ENCODE results near the gene PDE4B. TPM values are rescaled to one million over a fixed set of nuclear protein-coding genes. Genes with fewer than 3 reads are reported as not detected.
A peak's percentile ranks its signal among the peaks of the same experiment; 100 is the strongest.

PDE4B gene
- total RNA-seq, 1 donor from 2014 or later: 37.5 TPM

DNA sequence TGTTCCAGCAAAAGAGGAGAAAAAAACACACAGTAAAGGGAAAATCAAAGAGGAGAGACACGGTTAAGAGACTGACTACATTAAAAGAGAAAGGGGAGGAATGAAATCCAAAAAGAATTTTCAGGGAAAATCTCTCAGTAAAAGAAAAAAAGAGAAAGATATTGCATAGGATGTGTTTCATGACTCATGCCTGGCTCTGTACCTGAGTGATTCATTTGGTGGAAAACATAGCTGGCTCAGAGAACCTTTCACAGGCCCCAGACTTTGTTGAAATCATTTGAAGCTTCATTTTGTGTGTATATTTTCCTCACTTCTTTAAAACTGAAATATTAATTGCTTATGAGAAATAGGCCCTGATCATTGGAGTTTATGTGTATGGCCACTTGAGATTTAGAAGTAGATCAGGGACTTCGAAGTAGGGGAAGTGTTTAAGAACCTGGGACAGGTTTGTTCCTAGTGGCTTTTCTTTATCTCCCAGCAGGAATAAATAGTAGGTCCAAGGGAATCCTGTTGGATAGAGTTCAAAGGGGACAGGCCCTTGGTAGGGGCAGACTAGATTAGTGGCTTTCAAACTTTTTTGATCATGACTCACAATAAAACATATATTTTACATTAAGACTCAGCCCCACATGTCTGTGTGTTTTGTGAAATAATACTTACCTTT, 502.1 kb downstream of the PDE4B start:
- no peaks in the 10 kb centered on the region for H3K36me3 Mint-ChIP-seq (ENCODE audit: low read depth)
- H3K27ac Mint-ChIP-seq (ENCODE audit: unreplicated experiment): peak overlapping the region; percentile 79
- DNase-seq (ENCODE audit: low read depth, low spot score): no peak
- no peak overlapping the region for H3K4me3 Mint-ChIP-seq
- peaks cover 51% of the 10 kb centered on the region for H3K4me1 Mint-ChIP-seq
- TF ChIP-seq CTCF (conservative IDR thresholded peaks at IDR 0.05): no peak
- peaks cover 4% of the 10 kb centered on the region for H3K9me3 Mint-ChIP-seq
- no peaks in the 10 kb centered on the region for H3K27me3 Mint-ChIP-seq (ENCODE audit: low read depth)

- TF ChIP-seq CTCF (conservative IDR thresholded peaks at IDR 0.05): no peak
- no peak for DNase-seq (ENCODE audit: low read depth, low spot score)
- Mint-ChIP-seq H3K4me1 (peaks cover 49% of the 10 kb centered on the region), H3K4me3 (no peak overlapping the region), H3K27ac (ENCODE audit: unreplicated experiment) (peak overlapping the region; percentile 76), H3K9me3 (peaks cover 4% of the 10 kb centered on the region), H3K27me3 (ENCODE audit: low read depth) (no peaks in the 10 kb centered on the region), H3K36me3 (ENCODE audit: low read depth) (no peaks in the 10 kb centered on the region)
Observed at GRCh38 chr1:66295803-66296202, 503.1 kb downstream of the PDE4B start.

DNA sequence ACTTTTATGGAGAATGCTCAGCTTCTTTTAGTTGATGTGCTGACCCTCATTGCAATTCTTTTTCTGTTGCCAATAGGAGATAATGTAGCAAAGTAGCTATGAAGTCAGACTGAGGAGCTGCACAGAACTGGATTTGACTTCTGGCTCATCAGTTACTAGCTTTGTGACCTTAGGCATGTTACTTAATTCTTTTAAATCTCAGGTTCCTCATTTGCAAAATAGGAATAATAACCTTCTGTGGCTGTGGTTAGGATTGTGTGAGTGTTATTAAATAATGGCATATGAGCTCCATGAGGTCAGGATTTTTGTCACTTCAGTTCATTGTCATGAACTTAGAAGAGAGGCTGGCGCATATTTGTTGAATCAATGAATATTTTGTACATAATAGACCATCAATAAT, 503.7 kb downstream of the PDE4B start:
- peaks cover 4% of the 10 kb centered on the region for H3K9me3 Mint-ChIP-seq
- no peak for TF ChIP-seq CTCF (conservative IDR thresholded peaks at IDR 0.05)
- no peak for DNase-seq (ENCODE audit: low read depth, low spot score)
- no peaks in the 10 kb centered on the region for H3K27me3 Mint-ChIP-seq (ENCODE audit: low read depth)
- H3K4me1 Mint-ChIP-seq: peaks cover 44% of the 10 kb centered on the region
- H3K4me3 Mint-ChIP-seq: no peak overlapping the region
- no peaks in the 10 kb centered on the region for H3K36me3 Mint-ChIP-seq (ENCODE audit: low read depth)
- H3K27ac Mint-ChIP-seq (ENCODE audit: unreplicated experiment): no peak overlapping the region

DNA sequence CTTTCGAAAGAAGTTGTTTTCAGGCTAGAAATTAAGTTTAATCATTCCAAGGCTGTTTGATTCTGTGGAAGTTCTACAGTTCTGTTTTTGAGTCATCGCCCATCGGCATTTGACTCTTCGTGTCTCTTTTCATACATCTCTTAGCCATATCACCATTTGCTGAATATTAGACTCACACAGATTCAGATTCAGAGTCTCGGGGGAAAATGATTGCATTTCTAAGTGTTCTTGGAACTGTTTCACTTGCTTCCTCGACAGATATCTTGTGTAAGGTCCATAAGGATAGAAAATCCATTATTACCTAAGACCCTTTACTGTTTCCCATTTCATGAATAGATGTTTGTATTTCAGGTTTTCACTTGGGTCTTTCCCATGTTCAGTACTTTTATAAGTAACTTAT, 504.3 kb downstream of the PDE4B start:
- Mint-ChIP-seq H3K27me3 (ENCODE audit: low read depth) (no peaks in the 10 kb centered on the region), H3K36me3 (ENCODE audit: low read depth) (no peaks in the 10 kb centered on the region), H3K4me1 (peaks cover 38% of the 10 kb centered on the region), H3K4me3 (no peak overlapping the region), H3K27ac (ENCODE audit: unreplicated experiment) (no peak overlapping the region), H3K9me3 (peaks cover 4% of the 10 kb centered on the region)
- DNase-seq (ENCODE audit: low read depth, low spot score): no peak
- no peak for TF ChIP-seq CTCF (conservative IDR thresholded peaks at IDR 0.05)

- H3K9me3 Mint-ChIP-seq: peaks cover 4% of the 10 kb centered on the region
- no peak for DNase-seq (ENCODE audit: low read depth, low spot score)
- no peak for TF ChIP-seq CTCF (conservative IDR thresholded peaks at IDR 0.05)
- peaks cover 26% of the 10 kb centered on the region for H3K4me1 Mint-ChIP-seq
- H3K27ac Mint-ChIP-seq (ENCODE audit: unreplicated experiment): no peak overlapping the region
- no peaks in the 10 kb centered on the region for H3K27me3 Mint-ChIP-seq (ENCODE audit: low read depth)
- H3K36me3 Mint-ChIP-seq (ENCODE audit: low read depth): no peaks in the 10 kb centered on the region
- H3K4me3 Mint-ChIP-seq: no peak overlapping the region
Observed at GRCh38 chr1:66298464-66298863, 505.8 kb downstream of the PDE4B start.
